ENCODE results near the gene FXR1.
A peak's percentile ranks its signal among the peaks of the same experiment; 100 is the strongest.

Gene FXR1

DNA sequence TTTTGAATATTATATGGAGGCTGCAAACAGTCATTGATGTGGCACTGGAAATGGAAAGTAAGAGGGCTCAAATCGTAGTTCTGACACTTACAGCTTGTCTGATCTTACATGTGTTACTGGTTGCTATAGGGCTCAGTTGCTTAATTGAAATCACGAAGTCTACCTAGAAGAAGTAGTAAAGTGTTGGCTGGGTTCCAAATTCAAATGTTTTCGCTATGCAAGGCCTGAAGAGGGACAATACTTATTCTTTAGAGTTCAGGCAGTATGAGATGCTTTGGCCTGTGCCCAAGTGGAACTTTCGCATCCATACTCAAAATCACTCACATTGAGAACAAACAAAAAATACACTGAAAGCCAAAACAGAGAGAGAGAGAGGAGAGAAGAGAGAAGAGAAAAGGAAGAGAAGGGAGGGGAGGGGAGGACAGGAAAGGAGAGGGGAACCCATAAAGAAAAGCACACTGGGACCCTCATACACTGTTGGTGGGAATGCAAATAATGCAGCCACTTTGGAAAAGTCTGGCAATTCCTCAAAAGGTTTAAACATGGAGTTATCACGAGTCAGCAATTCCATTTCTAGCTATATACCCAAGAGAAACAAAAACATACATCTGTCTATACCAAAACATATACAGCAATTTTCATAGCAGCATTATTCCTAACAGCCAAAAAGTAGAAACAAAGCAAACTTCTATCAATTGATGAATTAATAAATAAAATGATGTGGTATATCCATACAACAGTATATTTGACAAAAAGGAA, 2.9 kb upstream of the FXR1 start:
- Histone ChIP-seq H3K36me3 (ENCODE audit: control insufficient read depth, insufficient read depth, low read length) (no peaks in the 10 kb centered on the region), H3K4me2 (ENCODE audit: low read length) (no peak overlapping the region), H3K4me3 (ENCODE audit: low read depth, low read length) (no peak overlapping the region), H3K9ac (no peak overlapping the region), H3K4me1 (peaks cover 5% of the 10 kb centered on the region), H2AFZ (no peak overlapping the region), H3K27ac (no peak overlapping the region), H3K27me3 (ENCODE audit: control insufficient read depth, insufficient read depth, low read length) (no peaks in the 10 kb centered on the region), H3K79me2 (peaks cover 19% of the 10 kb centered on the region), H3K9me3 (ENCODE audit: control insufficient read depth, low read length) (no peaks in the 10 kb centered on the region)
- TF ChIP-seq, protein P1, sequence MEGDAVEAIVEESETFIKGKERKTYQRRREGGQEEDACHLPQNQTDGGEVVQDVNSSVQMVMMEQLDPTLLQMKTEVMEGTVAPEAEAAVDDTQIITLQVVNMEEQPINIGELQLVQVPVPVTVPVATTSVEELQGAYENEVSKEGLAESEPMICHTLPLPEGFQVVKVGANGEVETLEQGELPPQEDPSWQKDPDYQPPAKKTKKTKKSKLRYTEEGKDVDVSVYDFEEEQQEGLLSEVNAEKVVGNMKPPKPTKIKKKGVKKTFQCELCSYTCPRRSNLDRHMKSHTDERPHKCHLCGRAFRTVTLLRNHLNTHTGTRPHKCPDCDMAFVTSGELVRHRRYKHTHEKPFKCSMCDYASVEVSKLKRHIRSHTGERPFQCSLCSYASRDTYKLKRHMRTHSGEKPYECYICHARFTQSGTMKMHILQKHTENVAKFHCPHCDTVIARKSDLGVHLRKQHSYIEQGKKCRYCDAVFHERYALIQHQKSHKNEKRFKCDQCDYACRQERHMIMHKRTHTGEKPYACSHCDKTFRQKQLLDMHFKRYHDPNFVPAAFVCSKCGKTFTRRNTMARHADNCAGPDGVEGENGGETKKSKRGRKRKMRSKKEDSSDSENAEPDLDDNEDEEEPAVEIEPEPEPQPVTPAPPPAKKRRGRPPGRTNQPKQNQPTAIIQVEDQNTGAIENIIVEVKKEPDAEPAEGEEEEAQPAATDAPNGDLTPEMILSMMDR (IDR thresholded peaks at IDR 0.05) = no peak

DNA sequence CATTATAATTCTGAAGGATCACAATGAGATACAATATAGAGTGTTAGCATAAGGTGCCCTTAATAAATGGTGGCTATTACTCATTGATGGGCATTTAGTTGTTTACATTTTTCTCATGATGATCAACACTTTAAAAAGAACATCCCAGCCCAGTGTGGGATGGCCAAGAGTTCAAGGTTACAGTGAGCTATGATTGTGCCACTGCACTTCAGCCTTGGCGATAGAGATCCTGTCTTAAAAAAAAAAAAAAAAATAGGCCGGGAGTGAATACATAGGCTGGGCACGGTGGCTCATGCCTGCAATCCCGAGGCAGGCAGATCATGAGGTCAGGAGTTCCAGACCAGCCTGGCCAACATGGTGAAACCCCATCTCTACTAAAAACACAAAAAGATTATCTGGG, 1.6 kb upstream of the FXR1 start:
- Histone ChIP-seq H2AFZ (no peak overlapping the region), H3K4me3 (ENCODE audit: low read depth, low read length) (no peak overlapping the region), H3K4me1 (peaks cover 9% of the 10 kb centered on the region), H3K27ac (no peak overlapping the region), H3K27me3 (ENCODE audit: control insufficient read depth, insufficient read depth, low read length) (no peaks in the 10 kb centered on the region), H3K9ac (no peak overlapping the region), H3K9me3 (ENCODE audit: control insufficient read depth, low read length) (no peaks in the 10 kb centered on the region), H3K4me2 (ENCODE audit: low read length) (no peak overlapping the region), H3K36me3 (ENCODE audit: control insufficient read depth, insufficient read depth, low read length) (no peaks in the 10 kb centered on the region), H3K79me2 (peaks cover 32% of the 10 kb centered on the region)
- TF ChIP-seq, protein P1 (IDR thresholded peaks at IDR 0.05) = no peak

DNA sequence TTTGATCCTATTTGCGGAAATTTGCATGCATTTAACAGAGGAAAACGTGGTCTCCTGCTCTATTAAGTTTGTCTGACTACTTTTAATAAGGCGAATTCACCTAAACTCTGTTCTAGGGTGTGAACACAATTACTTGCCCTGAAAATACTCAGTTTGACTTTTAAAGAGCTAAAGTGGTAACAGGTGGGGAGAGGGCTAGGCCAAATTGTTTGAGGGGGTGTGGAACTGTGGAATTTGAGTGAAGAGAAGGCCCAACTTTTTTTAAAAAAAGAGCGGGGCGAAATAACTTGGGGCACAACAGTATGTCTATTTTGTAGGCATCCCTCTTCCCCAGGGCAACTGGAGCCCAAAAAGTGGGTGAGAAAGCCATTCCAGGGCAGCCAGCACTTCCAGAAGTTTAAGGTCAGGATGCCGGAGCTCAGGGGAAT, 580 bp upstream of the FXR1 start:
- Histone ChIP-seq H3K9me3 (ENCODE audit: control insufficient read depth, low read length) (no peaks in the 10 kb centered on the region), H3K79me2 (peaks cover 42% of the 10 kb centered on the region), H3K27me3 (ENCODE audit: control insufficient read depth, insufficient read depth, low read length) (no peaks in the 10 kb centered on the region), H3K4me3 (ENCODE audit: low read depth, low read length) (peak overlapping the region; percentile 96), H3K4me1 (peaks cover 9% of the 10 kb centered on the region), H3K4me2 (ENCODE audit: low read length) (peak overlapping the region; percentile 89), H3K9ac (no peak overlapping the region), H3K36me3 (ENCODE audit: control insufficient read depth, insufficient read depth, low read length) (no peaks in the 10 kb centered on the region), H3K27ac (peak overlapping the region; percentile 77), H2AFZ (peak overlapping the region; percentile 85)
- TF ChIP-seq, protein P1 (IDR thresholded peaks at IDR 0.05) = no peak

DNA sequence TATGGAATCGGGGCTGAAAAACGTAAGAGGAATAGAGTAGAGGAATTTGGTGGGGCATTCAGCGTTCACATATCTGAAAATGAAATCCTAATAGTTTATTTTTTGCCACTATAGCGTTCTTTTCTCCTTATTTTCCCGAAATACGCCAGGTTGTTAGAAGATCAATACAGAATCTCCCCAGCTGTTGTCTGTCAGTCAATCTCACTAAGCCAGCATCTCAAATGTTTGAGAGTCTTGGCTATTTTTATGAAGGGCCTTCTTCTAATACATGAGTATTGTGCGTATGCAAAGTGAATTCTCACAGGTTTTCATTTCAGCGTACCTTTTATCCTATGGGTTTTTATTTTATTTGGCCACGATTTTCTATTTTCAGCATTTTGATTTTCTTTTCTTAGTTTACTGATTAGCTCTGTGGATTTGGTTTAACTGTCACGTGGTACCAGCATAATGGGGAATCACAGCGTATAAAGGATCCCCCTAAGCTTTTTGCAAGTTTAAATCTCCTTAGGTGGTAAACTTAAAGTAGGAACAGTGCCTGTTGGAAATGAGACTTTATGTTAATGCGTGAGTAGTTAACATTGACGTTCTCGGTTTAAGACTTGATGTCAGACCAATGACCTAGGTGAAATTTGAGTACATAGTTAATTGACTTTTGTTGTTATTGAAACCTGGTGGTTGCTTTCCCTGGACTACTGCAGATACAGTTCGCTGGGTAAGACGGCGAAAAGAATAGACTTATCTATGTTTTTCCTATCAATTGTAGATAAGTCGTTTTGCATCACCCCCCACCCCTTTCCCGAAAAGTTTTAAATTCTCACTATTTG, 1.3 kb downstream of the FXR1 start:
- Histone ChIP-seq H3K4me2 (ENCODE audit: low read length) (peak overlapping the region; percentile 89), H3K9ac (no peak overlapping the region), H3K4me3 (ENCODE audit: low read depth, low read length) (peak overlapping the region; percentile 96), H3K27me3 (ENCODE audit: control insufficient read depth, insufficient read depth, low read length) (no peaks in the 10 kb centered on the region), H3K9me3 (ENCODE audit: control insufficient read depth, low read length) (no peaks in the 10 kb centered on the region), H3K4me1 (peaks cover 12% of the 10 kb centered on the region), H3K79me2 (peaks cover 57% of the 10 kb centered on the region), H3K27ac (no peak overlapping the region), H3K36me3 (ENCODE audit: control insufficient read depth, insufficient read depth, low read length) (no peaks in the 10 kb centered on the region), H2AFZ (no peak overlapping the region)
- TF ChIP-seq, protein P1 (IDR thresholded peaks at IDR 0.05) = no peak
